Esophagus squamous epithelium (tissue), 5 donors: ENCODE results near the gene DENND2D. TPM values are rescaled to one million over a fixed set of nuclear protein-coding genes. Genes with fewer than 3 reads are reported as not detected.

Experiments
- DNase-seq: peaks from one replicate; lab custom pipeline; 2025; lab: John Stamatoyannopoulos, UW
- H3K27ac ChIP-seq, 4 donors: fragments of 200-600 bp; sonication (generic); one replicate each; pipeline ENCODE4 v1.5.1; 2016 to 2019; ENCODE audit warnings: mild to moderate bottlenecking in 1 of 4
- H3K27me3 ChIP-seq, 4 donors: fragments of 200-600 bp; sonication (generic); 1 replicate in 3 of 4; 2 replicates in 1 of 4; pipeline versions ENCODE4 v1.5.1 to v1.6.0; 2017 to 2021; ENCODE audit warnings: antibody characterized with exemption in 1 of 4
- H3K36me3 ChIP-seq, 3 donors: fragments of 200-600 bp; sonication (generic); one replicate each; pipeline ENCODE4 v1.5.1; 2016 to 2019
- H3K4me1 ChIP-seq, 3 donors: fragments of 200-600 bp; sonication (generic); one replicate each; pipeline ENCODE4 v1.5.1; 2017 to 2019
- H3K4me3 ChIP-seq, 4 donors: fragments of 200-600 bp; sonication (generic); 1 replicate in 3 of 4; 2 replicates in 1 of 4; pipeline ENCODE4 v1.5.1; 2016 to 2019; ENCODE audit warnings: mild to moderate bottlenecking in 2 of 4, moderate library complexity in 1 of 4
- H3K9me3 ChIP-seq, 3 donors: fragments of 200-600 bp; sonication (generic); one replicate each; pipeline ENCODE4 v1.5.1; 2016 to 2019
- CTCF ChIP-seq, 6 experiments: fragments of 450-650 bp in 4 of 6; fragments of 200-600 bp in 2 of 6; sonication (generic) in 2 of 6; IDR thresholded peaks; one replicate each; pipeline ENCODE4 v1.5.1; 2016 to 2019; ENCODE audit warnings: antibody characterized with exemption in 6 of 6, mild to moderate bottlenecking in 4 of 6, moderate library complexity in 4 of 6
- POLR2A ChIP-seq, 4 donors: fragments of 450-650 bp; IDR thresholded peaks; one replicate each; pipeline ENCODE4 v1.6.1; 2017; ENCODE audit warnings: antibody characterized with exemption in 4 of 4, mild to moderate bottlenecking in 4 of 4, moderate library complexity in 3 of 4
- WGBS, 2 donors: methylation state at CpG; one replicate each; pipeline ENCODE4 v1.1.5; 2018; 5-methylcytosine and 5-hydroxymethylcytosine counted together
- intact Hi-C: fragments of 100-400 bp; cut with DNase I; formaldehyde crosslinking; loops from one replicate; pipeline ENCODE4 v1.15.0; 2022
- total RNA-seq, 4 donors: library from RNA; depleted of rRNA; stranded (reverse); fragments of >200 nt; gene quantifications; one replicate each; pipeline ENCODE4 v1.1.0, GENCODE V29; 2016
- donor health status: DM: yes; HTN: yes; CAD: no.

DENND2D gene
- total RNA-seq, 4 donors from 2014 or later: 55.3 to 73.3 (median 66.5) TPM

GRCh38 chr1:111225717-111226400, 25.4 kb upstream of the DENND2D start:
- Histone ChIP-seq H3K4me1 (peaks cover 13 to 49% (median 35%) of the 10 kb centered on the region in 3 donors), H3K9me3 (no peaks in the 10 kb centered on the region), H3K27me3 (no peaks in the 10 kb centered on the region), H3K4me3 (no peak overlapping the region), H3K27ac (no peak overlapping the region), H3K36me3 (no peaks in the 10 kb centered on the region)
- intact Hi-C loops: loop anchor here (5.0 to 10.0 kb wide), 2 partner anchors 109 to 171 kb away; no protein-coding TSS in a partner anchor
- DNase-seq: no peak
- 55 to 57% methylated on average over 6 of the region's 6 CpGs for WGBS, 2 donors
- TF ChIP-seq POLR2A (IDR thresholded peaks at IDR 0.05) (no peak), CTCF (IDR thresholded peaks at IDR 0.05) (no peak)

GRCh38 chr1:111225091-111225490, 24.6 kb upstream of the DENND2D start:
- no peak overlapping the region for H3K4me3 ChIP-seq
- intact Hi-C loops: loop anchor here (5.0 to 10.0 kb wide), 2 partner anchors 110 to 172 kb away; no protein-coding TSS in a partner anchor
- DNase-seq: no peak
- no peak overlapping the region for H3K27ac ChIP-seq
- no peaks in the 10 kb centered on the region for H3K27me3 ChIP-seq
- H3K4me1 ChIP-seq: peaks cover 13 to 56% (median 35%) of the 10 kb centered on the region in 3 donors
- H3K36me3 ChIP-seq: no peaks in the 10 kb centered on the region
- TF ChIP-seq POLR2A (IDR thresholded peaks at IDR 0.05) (no peak), CTCF (IDR thresholded peaks at IDR 0.05) (no peak)
- no peaks in the 10 kb centered on the region for H3K9me3 ChIP-seq

- 66 to 72% methylated on average over 6 of the region's 6 CpGs for WGBS, 2 donors
- no peak overlapping the region for H3K27ac ChIP-seq
- no peak for DNase-seq
Observed at GRCh38 chr1:111223126-111223685, 22.8 kb upstream of the DENND2D start.

GRCh38 chr1:111222308-111223125, 22.1 kb upstream of the DENND2D start:
- TF ChIP-seq POLR2A (IDR thresholded peaks at IDR 0.05): no peak
- TF ChIP-seq CTCF (IDR thresholded peaks at IDR 0.05): peak; percentile 81 to 96 (median 90)
- intact Hi-C loops: loop anchor here (10.0 kb wide), 1 partner anchor 112 kb away; no protein-coding TSS in a partner anchor

More at GRCh38 chr1:111223126-111223685, 22.8 kb upstream of the DENND2D start:
- Histone ChIP-seq H3K36me3 (no peaks in the 10 kb centered on the region), H3K9me3 (no peaks in the 10 kb centered on the region), H3K4me3 (no peak overlapping the region), H3K27me3 (no peaks in the 10 kb centered on the region), H3K4me1 (peaks cover 13 to 50% (median 26%) of the 10 kb centered on the region in 3 donors)
- intact Hi-C loops: loop anchor here (10.0 kb wide), 1 partner anchor 112 kb away; no protein-coding TSS in a partner anchor
- TF ChIP-seq POLR2A (IDR thresholded peaks at IDR 0.05) (no peak), CTCF (IDR thresholded peaks at IDR 0.05) (no peak)

More at GRCh38 chr1:111222308-111223125, 22.1 kb upstream of the DENND2D start:
- Histone ChIP-seq H3K4me3 (no peak overlapping the region), H3K9me3 (no peaks in the 10 kb centered on the region), H3K27me3 (no peaks in the 10 kb centered on the region), H3K36me3 (no peaks in the 10 kb centered on the region), H3K4me1 (peaks cover 13 to 47% (median 19%) of the 10 kb centered on the region in 3 donors), H3K27ac (peak overlapping the region in 2 of 4 donors; percentile 9 to 45)
- 31 to 32% methylated on average over 7 to 8 of the region's 10 CpGs for WGBS, 2 donors
- DNase-seq: no peak
